Cardiac muscle cell (in vitro differentiated cells and primary cell): ENCODE results near the gene CRYBB3. TPM values are rescaled to one million over a fixed set of nuclear protein-coding genes. Genes with fewer than 3 reads are reported as not detected.
A peak's percentile ranks its signal among the peaks of the same experiment; 100 is the strongest.
"Not testable (repeated sequence)": the region's sequence is repeated elsewhere in the genome, so short reads cannot be mapped to it uniquely, and the experiment has no call there.

Experiments
- DNase-seq, 2 donors: peaks; one replicate each; pipeline versions ENCODE4 v3.0.0 to v3.0.0-alpha.2; 2010 to 2017; ENCODE audit warnings: low read depth in 1 of 2, low spot score in 1 of 2
- H3K27ac ChIP-seq: fragments of 200-600 bp; sonication (generic); 2 replicates; pipeline ENCODE4 v1.5.1; 2016
- H3K27me3 ChIP-seq: fragments of 200-600 bp; sonication (generic); 2 replicates; pipeline ENCODE4 v1.6.0; 2016; ENCODE audit warnings: control low read depth
- H3K36me3 ChIP-seq: fragments of 200-600 bp; sonication (generic); 2 replicates; pipeline ENCODE4 v1.5.1; 2016; ENCODE audit warnings: control low read depth
- H3K4me1 ChIP-seq: fragments of 200-600 bp; sonication (generic); 2 replicates; pipeline ENCODE4 v1.8.1; 2017; ENCODE audit warnings: low read depth, mild to moderate bottlenecking, mixed run types
- H3K4me3 ChIP-seq: fragments of 200-600 bp; sonication (generic); 2 replicates; pipeline ENCODE4 v1.5.1; 2016; ENCODE audit warnings: mild to moderate bottlenecking
- H3K9me3 ChIP-seq: fragments of 200-600 bp; sonication (generic); 2 replicates; pipeline ENCODE4 v1.5.1; 2017; ENCODE audit warnings: low read depth, mild to moderate bottlenecking, control low read depth
- CTCF ChIP-seq: IDR thresholded peaks from 2 replicates; pipeline ENCODE4 v1.5.1; 2012; ENCODE audit warnings: low read depth, mild to moderate bottlenecking, low read length
- polyA plus RNA-seq: library from polyadenylated mRNA; unstranded; fragments of >200 nt; fragmentation: Nextera tagmentation; extraction: Ambion mirVana; gene quantifications from 2 replicates; pipeline ENCODE4 v1.2.1, GENCODE V29; 2016
- total RNA-seq: library from RNA; depleted of rRNA; stranded (reverse); fragments of >200 nt; gene quantifications from 2 replicates; pipeline ENCODE4 v1.2.3, GENCODE V29; 2016

Gene CRYBB3
- total and polyA plus RNA-seq, 2 experiments from 2014 or later = 0.21 TPM; not detected in 1

GRCh38 chr22:25219948-25220442 is 20.3 kb downstream of the CRYBB3 start:
- Histone ChIP-seq H3K27ac (no peak overlapping the region), H3K36me3 (no peaks in the 10 kb centered on the region), H3K4me3 (no peak overlapping the region), H3K4me1 (no peaks in the 10 kb centered on the region), H3K9me3 (no peaks in the 10 kb centered on the region), H3K27me3 (peaks cover 23% of the 10 kb centered on the region)
- DNase-seq = no peak
- no peak for TF ChIP-seq CTCF

GRCh38 chr22:25221790-25222189 is 22.1 kb downstream of the CRYBB3 start:
- H3K27ac ChIP-seq = no peak overlapping the region

GRCh38 chr22:25223269-25223850 is 23.7 kb downstream of the CRYBB3 start:
- H3K4me3 ChIP-seq = no peak overlapping the region
- H3K27me3 ChIP-seq = peaks cover 23% of the 10 kb centered on the region
- H3K9me3 ChIP-seq = no peaks in the 10 kb centered on the region
- H3K36me3 ChIP-seq = no peaks in the 10 kb centered on the region
- no peak for TF ChIP-seq CTCF
- H3K4me1 ChIP-seq = no peaks in the 10 kb centered on the region
- no peak overlapping the region for H3K27ac ChIP-seq
- no peak for DNase-seq

More at GRCh38 chr22:25221790-25222189, 22.1 kb downstream of the CRYBB3 start:
- DNase-seq = no peak
- Histone ChIP-seq H3K27me3 (peaks cover 23% of the 10 kb centered on the region), H3K4me1 (no peaks in the 10 kb centered on the region), H3K9me3 (no peaks in the 10 kb centered on the region), H3K4me3 (no peak overlapping the region), H3K36me3 (no peaks in the 10 kb centered on the region)
- no peak for TF ChIP-seq CTCF

GRCh38 chr22:25228822-25229221 is 29.2 kb downstream of the CRYBB3 start:
- no peak for DNase-seq
- H3K27ac ChIP-seq = no peak overlapping the region
- no peaks in the 10 kb centered on the region for H3K36me3 ChIP-seq
- H3K9me3 ChIP-seq = no peaks in the 10 kb centered on the region
- TF ChIP-seq CTCF = no peak
- no peaks in the 10 kb centered on the region for H3K27me3 ChIP-seq
- no peak overlapping the region for H3K4me3 ChIP-seq
- H3K4me1 ChIP-seq = no peaks in the 10 kb centered on the region

GRCh38 chr22:25230760-25231159 is 31.1 kb downstream of the CRYBB3 start:
- not testable (repeated sequence) for DNase-seq, H3K4me3 ChIP-seq, H3K4me1 ChIP-seq, H3K27me3 ChIP-seq, H3K9me3 ChIP-seq, H3K27ac ChIP-seq, H3K36me3 ChIP-seq

- Histone ChIP-seq H3K4me3 (no peak overlapping the region), H3K27me3 (no peaks in the 10 kb centered on the region), H3K36me3 (no peaks in the 10 kb centered on the region), H3K27ac (no peak overlapping the region), H3K4me1 (no peaks in the 10 kb centered on the region), H3K9me3 (no peaks in the 10 kb centered on the region)
- peak in 1 of 2 donors; percentile 46 for DNase-seq
- TF ChIP-seq CTCF = no peak
These were observed 32.6 kb downstream of the CRYBB3 start for GRCh38 chr22:25232301-25232700.

GRCh38 chr22:25233706-25234105 is 34.0 kb downstream of the CRYBB3 start:
- not testable (repeated sequence) for H3K9me3 ChIP-seq, H3K4me1 ChIP-seq, H3K4me3 ChIP-seq, DNase-seq, H3K27ac ChIP-seq, H3K36me3 ChIP-seq, H3K27me3 ChIP-seq
